SK-N-SH (cell line): ENCODE results near the gene ALDH5A1. TPM values are rescaled to one million over a fixed set of nuclear protein-coding genes. Genes with fewer than 3 reads are reported as not detected.

ENCODE experiments used
- CTCF ChIA-PET: fragments of 300-600, 350-600 bp; formaldehyde crosslinking; extraction: SDS; loops from one replicate; lab custom pipeline; 2021; lab: Yijun Ruan, JAX
- POLR2A ChIA-PET: fragments of 350-600 bp; sonication (Branson Sonifier 250); formaldehyde crosslinking; extraction: SDS; loops from one replicate; lab custom pipeline; 2020; ENCODE audit warnings: antibody characterized with exemption, inconsistent platforms; lab: Yijun Ruan, JAX
- DNase-seq: peaks from one replicate; pipeline ENCODE4 v3.0.0; 2012
- H2AFZ ChIP-seq: fragments of 200-600 bp; sonication (generic); 2 replicates; pipeline ENCODE4 v1.8.1; 2016; ENCODE audit warnings: antibody characterized with exemption, mild to moderate bottlenecking, low read depth
- H3F3A ChIP-seq: fragments of 200-600 bp; sonication (generic); replicated peaks from 2 replicates; pipeline ENCODE3; 2016; ENCODE audit warnings: antibody characterized with exemption, mild to moderate bottlenecking; ENCODE audit not compliant: insufficient read depth
- H3K27ac ChIP-seq, 2 experiments: fragments of 200-500 bp in 1 of 2; fragments of 200-600 bp in 1 of 2; sonication (Bioruptor generic) in 1 of 2; sonication (generic), shearing (Covaris generic) in 1 of 2; 2 replicates each; pipeline versions ENCODE4 v1.5.1 to v1.6.1; 2014 to 2016; ENCODE audit warnings: low read depth in 2 of 2, inconsistent platforms in 1 of 2, low read length in 1 of 2, mild to moderate bottlenecking in 1 of 2, mixed read lengths in 1 of 2
- H3K27me3 ChIP-seq: fragments of 200-600 bp; sonication (generic), shearing (Covaris generic); 2 replicates; pipeline ENCODE4 v1.6.1; 2016; ENCODE audit warnings: mixed run types; ENCODE audit not compliant: insufficient read depth
- H3K36me3 ChIP-seq, 2 experiments: fragments of 200-500 bp in 1 of 2; fragments of 200-600 bp in 1 of 2; sonication (Bioruptor generic) in 1 of 2; sonication (generic) in 1 of 2; replicated peaks in 1 of 2; 2 replicates each; pipeline versions ENCODE3 to v1.5.1; 2014 to 2016; ENCODE audit warnings: low read length in 1 of 2, mild to moderate bottlenecking in 1 of 2; ENCODE audit not compliant: insufficient read depth in 2 of 2, control insufficient read depth in 1 of 2
- H3K4me1 ChIP-seq, 2 experiments: fragments of 200-500 bp in 1 of 2; fragments of 200-600 bp in 1 of 2; sonication (Bioruptor generic) in 1 of 2; sonication (generic), shearing (Covaris generic) in 1 of 2; 2 replicates each; pipeline versions ENCODE4 v1.5.1 to v1.6.1; 2014 to 2016; ENCODE audit warnings: low read depth in 1 of 2, low read length in 1 of 2, mixed run types in 1 of 2; ENCODE audit not compliant: insufficient read depth in 2 of 2, control insufficient read depth in 1 of 2
- H3K4me2 ChIP-seq: fragments of 200-600 bp; sonication (generic), shearing (Covaris generic); 2 replicates; pipeline ENCODE4 v1.6.1; 2017; ENCODE audit warnings: mixed run types
- H3K4me3 ChIP-seq, 2 experiments: fragments of 200-500 bp in 1 of 2; fragments of 200-600 bp in 1 of 2; sonication (Bioruptor generic) in 1 of 2; sonication (generic), shearing (Covaris generic) in 1 of 2; 2 replicates each; pipeline versions ENCODE4 v1.5.1 to v1.8.1; 2014 to 2016; ENCODE audit warnings: low read depth in 2 of 2, inconsistent platforms in 1 of 2, low read length in 1 of 2, mild to moderate bottlenecking in 1 of 2, mixed read lengths in 1 of 2, moderate library complexity in 1 of 2
- H3K79me2 ChIP-seq: fragments of 200-600 bp; sonication (generic); 2 replicates; pipeline ENCODE4 v1.8.1; 2017; ENCODE audit warnings: mild to moderate bottlenecking; ENCODE audit not compliant: insufficient read depth
- H3K9ac ChIP-seq: fragments of 200-600 bp; sonication (generic); 2 replicates; pipeline ENCODE4 v1.6.1; 2017; ENCODE audit warnings: mixed run types
- H3K9me2 ChIP-seq: fragments of 200-600 bp; sonication (generic); 2 replicates; pipeline ENCODE4 v1.6.1; 2017; ENCODE audit warnings: mixed run types
- H3K9me3 ChIP-seq: fragments of 200-600 bp; sonication (generic); 2 replicates; pipeline ENCODE4 v1.6.1; 2017; ENCODE audit warnings: mixed run types, mild to moderate bottlenecking, moderate library complexity
- H4K20me1 ChIP-seq: fragments of 200-600 bp; sonication (generic); 2 replicates; pipeline ENCODE4 v1.6.1; 2017; ENCODE audit warnings: mild to moderate bottlenecking, mixed run types; ENCODE audit not compliant: insufficient read depth
- ELF1 ChIP-seq: IDR thresholded peaks from 2 replicates; pipeline ENCODE4 v1.4.0; 2012
- EP300 ChIP-seq, 2 experiments: IDR thresholded peaks; 2 replicates each; pipeline versions ENCODE4 v1.4.0 to v1.6.1; 2012; ENCODE audit warnings: borderline replicate concordance in 1 of 2, low read depth in 1 of 2, low read length in 1 of 2
- EZH2phosphoT487 ChIP-seq: fragments of 200-600 bp; sonication (generic); IDR thresholded peaks from 2 replicates; pipeline ENCODE4 v1.6.1; 2017; ENCODE audit warnings: low read depth, mixed run types, mild to moderate bottlenecking, antibody characterized with exemption, moderate library complexity, borderline replicate concordance
- FOXJ3 ChIP-seq: sonication (generic); formaldehyde crosslinking; IDR thresholded peaks from 2 replicates; pipeline ENCODE4 v1.5.1; 2020; ENCODE audit warnings: mild to moderate bottlenecking, missing genetic modification reagents
- FOXM1 ChIP-seq: IDR thresholded peaks from 2 replicates; pipeline ENCODE4 v1.4.0; 2012; ENCODE audit warnings: low read depth, mild to moderate bottlenecking
- GATA2 ChIP-seq: sonication (generic); formaldehyde crosslinking; IDR thresholded peaks from 2 replicates; pipeline ENCODE4 v1.5.0; 2020; ENCODE audit warnings: mild to moderate bottlenecking, missing genetic modification reagents
- MEF2A ChIP-seq: IDR thresholded peaks from 2 replicates; pipeline ENCODE4 v1.4.0; 2012; ENCODE audit warnings: low read depth, borderline replicate concordance
- MXI1 ChIP-seq: IDR thresholded peaks from 2 replicates; pipeline ENCODE4 v1.6.1; 2012; ENCODE audit warnings: mild to moderate bottlenecking, low read depth, low read length, improper control_type of control experiment
- NRF1 ChIP-seq: IDR thresholded peaks from 2 replicates; pipeline ENCODE4 v1.6.1; 2012; ENCODE audit warnings: low read depth, mild to moderate bottlenecking, low read length
- PBX3 ChIP-seq: IDR thresholded peaks from 2 replicates; pipeline ENCODE4; 2012
- RAD21 ChIP-seq: IDR thresholded peaks from 2 replicates; pipeline ENCODE4 v1.6.1; 2012; ENCODE audit warnings: mild to moderate bottlenecking, low read length
- RCOR1 ChIP-seq: fragments of 150-350 bp; IDR thresholded peaks from 2 replicates; pipeline ENCODE4 v1.6.1; 2017; ENCODE audit warnings: antibody characterized with exemption, low read length
- RFX5 ChIP-seq: IDR thresholded peaks from 2 replicates; pipeline ENCODE4 v1.6.1; 2012; ENCODE audit warnings: mild to moderate bottlenecking, improper control_type of control experiment, low read length
- RXRA ChIP-seq: IDR thresholded peaks from 2 replicates; pipeline ENCODE4 v1.4.0; 2012; ENCODE audit warnings: low read depth, mild to moderate bottlenecking, borderline replicate concordance
- SIN3A ChIP-seq: IDR thresholded peaks from 2 replicates; pipeline ENCODE4 v1.6.1; 2012; ENCODE audit warnings: low read depth, mild to moderate bottlenecking, low read length, moderate library complexity, borderline replicate concordance
- TAF1 ChIP-seq: IDR thresholded peaks from 2 replicates; pipeline ENCODE4 v1.6.1; 2012; ENCODE audit warnings: low read depth, mild to moderate bottlenecking, low read length, moderate library complexity, borderline replicate concordance
- TCF12 ChIP-seq: IDR thresholded peaks from 2 replicates; pipeline ENCODE4 v1.4.0; 2012
- TEAD4 ChIP-seq: IDR thresholded peaks from 2 replicates; pipeline ENCODE4 v1.4.0; 2012; ENCODE audit warnings: mild to moderate bottlenecking, borderline replicate concordance; ENCODE audit not compliant: insufficient read depth
- USF1 ChIP-seq: IDR thresholded peaks from 2 replicates; pipeline ENCODE4 v1.4.0; 2012; ENCODE audit warnings: low read depth, borderline replicate concordance
- USF2 ChIP-seq: fragments of 150-350 bp; IDR thresholded peaks from 2 replicates; pipeline ENCODE4 v1.6.1; 2017; ENCODE audit warnings: antibody characterized with exemption, low read length, low read depth, borderline replicate concordance
- ZBTB33 ChIP-seq: IDR thresholded peaks from 2 replicates; pipeline ENCODE4 v1.4.0; 2012; ENCODE audit warnings: low read depth, borderline replicate concordance
- WGBS: methylation state at CpG from one replicate; pipeline ENCODE4 v1.1.6; 2017; ENCODE audit warnings: low lambda C conversion rate; 5-methylcytosine and 5-hydroxymethylcytosine counted together
- polyA plus RNA-seq, 3 experiments: library from polyadenylated mRNA; depleted of rRNA; stranded (reverse); fragments of >200 nt; gene quantifications; 2 replicates each; pipeline ENCODE4 v1.2.3, GENCODE V29; 2012

Gene ALDH5A1
- polyA plus RNA-seq, 1 of the 3 experiments (the other 2 are of a cell fraction): 3.0 TPM

- Histone ChIP-seq H3F3A (no peaks in the 10 kb centered on the region), H3K4me3 (no peak overlapping the region), H3K9me3 (no peaks in the 10 kb centered on the region), H4K20me1 (no peaks in the 10 kb centered on the region), H3K4me1 (peaks cover 0 to 2% of the 10 kb centered on the region in 2 experiments; a peak in 1 of 4 replicates), H3K27me3 (no peaks in the 10 kb centered on the region), H2AFZ (no peak overlapping the region), H3K4me2 (no peak overlapping the region), H3K27ac (no peak overlapping the region), H3K9ac (no peak overlapping the region), H3K79me2 (no peaks in the 10 kb centered on the region), H3K36me3 (no peaks in the 10 kb centered on the region), H3K9me2 (no peaks in the 10 kb centered on the region)
- ChIA-PET POLR2A (no interaction called here), CTCF (interaction anchor here (1.0 to 6.8 kb wide), 4 partner anchors 12 to 98 kb away, joined by 3 to 54 read pairs (median 4); no protein-coding TSS in a partner anchor)
- TF ChIP-seq RCOR1: no peak
- no peak for TF ChIP-seq RXRA
- TF ChIP-seq EP300 (IDR thresholded peaks at IDR 0.05; ENCODE audit: borderline replicate concordance in 1 of 2, low read depth in 1 of 2, low read length in 1 of 2): no peak
- TF ChIP-seq TEAD4: no peak
- TF ChIP-seq MXI1: no peak
- no peak for TF ChIP-seq FOXM1
- TF ChIP-seq RAD21: no peak
- TF ChIP-seq ZBTB33: no peak
- TF ChIP-seq USF2: no peak
- TF ChIP-seq USF1: no peak
- TF ChIP-seq EZH2phosphoT487: no peak
- TF ChIP-seq TAF1: no peak
- no peak for TF ChIP-seq ELF1
- no peak for TF ChIP-seq MEF2A
- no peak for DNase-seq
- 91% methylated on average over 5 of the region's 5 CpGs for WGBS
These were observed 75.0 kb downstream of the ALDH5A1 start for GRCh38 chr6:24569811-24570210.

- Histone ChIP-seq H3K4me3 (no peak overlapping the region), H4K20me1 (no peaks in the 10 kb centered on the region), H3K79me2 (no peaks in the 10 kb centered on the region), H3F3A (no peaks in the 10 kb centered on the region), H3K9me2 (no peaks in the 10 kb centered on the region), H3K4me2 (no peak overlapping the region), H3K4me1 (peaks cover 0 to 3% of the 10 kb centered on the region in 2 experiments; a peak in 1 of 4 replicates), H3K9ac (no peak overlapping the region), H3K27ac (no peak overlapping the region), H2AFZ (no peak overlapping the region), H3K36me3 (no peaks in the 10 kb centered on the region), H3K27me3 (no peaks in the 10 kb centered on the region; the same call in 1 of the 2 replicates), H3K9me3 (no peaks in the 10 kb centered on the region)
- ChIA-PET CTCF (interaction anchor here (1.2 to 6.8 kb wide), 2 partner anchors 11 to 77 kb away, joined by 3 to 54 read pairs; partner anchors contain the start of gene ALDH5A1), POLR2A (no interaction called here)
- WGBS: 85% methylated on average over 6 of the region's 6 CpGs
- no peak for DNase-seq
- TF ChIP-seq PBX3 (no peak), NRF1 (no peak), GATA2 (CRISPR knock-in tag) (no peak), USF2 (no peak), EP300 (IDR thresholded peaks at IDR 0.05; ENCODE audit: borderline replicate concordance in 1 of 2, low read depth in 1 of 2, low read length in 1 of 2) (no peak), RAD21 (no peak), FOXJ3 (no peak), TCF12 (no peak), SIN3A (no peak), RFX5 (no peak), RCOR1 (no peak)
These were observed 76.6 kb downstream of the ALDH5A1 start for GRCh38 chr6:24571361-24571760.
